Kidney tubule cell (primary cell): ENCODE data around the gene NOM1.

Experiments used
- DNase-seq: peaks from one replicate; pipeline ENCODE4 v3.0.0-alpha.2; 2018; ENCODE audit warnings: low spot score

Gene NOM1

DNA sequence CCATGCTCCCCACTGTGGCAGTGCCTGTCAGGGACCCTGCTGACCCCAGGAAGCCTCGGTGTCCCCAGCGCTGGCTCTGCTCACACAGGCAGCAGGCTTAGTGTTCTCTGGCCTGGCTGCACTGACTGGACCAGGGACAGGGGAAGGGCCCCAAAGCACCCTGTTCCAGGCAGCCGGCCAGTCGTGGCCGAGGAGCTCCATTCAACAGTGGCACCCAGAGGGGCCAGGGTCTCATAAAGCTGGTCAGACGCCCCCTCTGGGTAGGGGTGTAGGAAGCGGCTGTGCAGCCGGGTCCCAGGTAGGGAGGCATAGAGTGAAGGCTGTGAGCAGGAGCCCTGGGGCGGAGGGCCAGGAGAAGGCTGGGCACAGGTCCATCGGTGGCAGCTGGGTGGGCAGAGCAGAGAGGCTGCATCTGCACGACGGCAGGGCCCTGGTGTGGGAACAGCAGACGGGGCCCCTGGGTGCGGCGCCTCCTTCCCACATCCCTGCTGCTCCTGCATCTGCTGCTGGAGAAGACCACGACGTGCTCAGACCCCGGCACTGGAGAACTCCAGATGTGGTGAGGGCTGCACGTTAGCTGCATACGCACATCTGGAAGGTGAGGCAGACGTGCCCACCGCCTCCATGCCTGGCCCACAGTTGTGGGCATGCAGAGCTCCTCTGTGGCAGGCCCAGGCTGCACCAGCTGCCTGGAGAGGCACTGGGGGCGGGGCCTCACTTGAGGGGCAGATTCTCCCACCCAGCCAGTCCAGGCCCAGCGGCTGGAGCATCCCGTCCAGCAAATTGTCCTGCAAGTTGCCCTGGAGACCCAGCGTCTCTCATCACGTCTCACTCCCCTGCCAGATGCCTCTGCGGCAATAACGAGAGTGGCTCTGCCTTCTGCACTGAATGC lies 35.8 kb downstream of the NOM1 start:
- no peak for DNase-seq

DNA sequence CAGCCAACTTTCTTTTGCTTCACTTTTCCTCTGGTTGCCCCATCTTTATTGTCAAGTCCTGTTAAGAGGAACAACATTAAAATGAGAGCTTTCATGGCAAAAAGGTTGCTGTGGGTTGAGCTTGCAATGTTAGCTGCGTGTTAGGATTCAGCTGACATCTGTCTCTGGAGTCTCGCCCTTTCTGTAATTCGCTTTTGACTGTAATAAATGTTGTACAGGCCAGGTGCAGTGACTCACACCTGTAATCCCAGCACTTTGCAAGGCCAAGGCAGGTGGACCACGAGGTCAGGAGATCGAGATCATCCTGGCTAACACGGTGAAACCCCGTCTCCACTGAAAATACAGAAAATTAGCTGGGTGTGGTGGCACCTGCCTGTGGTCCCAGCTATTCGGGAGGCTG lies 36.9 kb downstream of the NOM1 start:
- DNase-seq: no peak

DNA sequence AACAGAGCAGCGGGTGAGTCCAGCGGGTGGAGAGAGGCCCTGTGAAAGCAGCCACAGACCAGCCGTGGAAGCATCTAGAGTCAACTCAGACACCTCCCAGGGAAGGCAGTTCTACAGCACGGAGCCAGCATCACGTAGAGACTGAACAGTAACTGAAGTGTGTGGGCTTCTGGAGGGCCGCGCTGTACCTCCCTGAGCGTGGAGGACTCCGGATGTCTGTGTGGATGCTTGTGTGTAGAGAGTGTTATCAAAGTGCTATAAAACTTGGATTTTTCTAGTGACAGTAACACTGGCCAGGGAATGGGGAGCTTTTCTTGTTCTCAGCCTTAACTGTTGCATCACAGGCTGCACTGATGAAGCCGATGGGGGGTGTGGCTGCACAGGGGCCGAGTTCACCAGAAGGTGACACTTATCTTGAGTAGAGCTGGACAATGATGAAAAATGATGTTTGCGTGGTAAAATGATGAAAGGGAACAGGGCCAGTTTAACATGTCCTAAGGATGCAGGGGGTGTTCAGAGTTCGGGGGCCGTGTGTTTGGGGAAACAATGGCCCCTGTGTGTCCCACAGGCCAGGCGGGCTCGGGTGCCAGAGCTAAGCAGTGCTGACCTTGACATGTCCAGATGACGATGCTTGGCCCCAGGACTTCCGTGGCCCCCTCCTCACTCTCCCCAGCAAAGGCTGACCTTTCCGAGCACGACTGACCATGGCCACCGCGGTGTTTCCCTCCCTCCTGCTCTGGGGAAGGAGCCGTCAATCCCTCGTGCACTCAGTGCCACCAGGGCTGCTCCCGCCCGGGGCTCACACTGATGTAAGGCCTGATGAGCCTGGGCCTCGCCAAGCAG lies 39.1 kb downstream of the NOM1 start:
- DNase-seq: no peak

DNA sequence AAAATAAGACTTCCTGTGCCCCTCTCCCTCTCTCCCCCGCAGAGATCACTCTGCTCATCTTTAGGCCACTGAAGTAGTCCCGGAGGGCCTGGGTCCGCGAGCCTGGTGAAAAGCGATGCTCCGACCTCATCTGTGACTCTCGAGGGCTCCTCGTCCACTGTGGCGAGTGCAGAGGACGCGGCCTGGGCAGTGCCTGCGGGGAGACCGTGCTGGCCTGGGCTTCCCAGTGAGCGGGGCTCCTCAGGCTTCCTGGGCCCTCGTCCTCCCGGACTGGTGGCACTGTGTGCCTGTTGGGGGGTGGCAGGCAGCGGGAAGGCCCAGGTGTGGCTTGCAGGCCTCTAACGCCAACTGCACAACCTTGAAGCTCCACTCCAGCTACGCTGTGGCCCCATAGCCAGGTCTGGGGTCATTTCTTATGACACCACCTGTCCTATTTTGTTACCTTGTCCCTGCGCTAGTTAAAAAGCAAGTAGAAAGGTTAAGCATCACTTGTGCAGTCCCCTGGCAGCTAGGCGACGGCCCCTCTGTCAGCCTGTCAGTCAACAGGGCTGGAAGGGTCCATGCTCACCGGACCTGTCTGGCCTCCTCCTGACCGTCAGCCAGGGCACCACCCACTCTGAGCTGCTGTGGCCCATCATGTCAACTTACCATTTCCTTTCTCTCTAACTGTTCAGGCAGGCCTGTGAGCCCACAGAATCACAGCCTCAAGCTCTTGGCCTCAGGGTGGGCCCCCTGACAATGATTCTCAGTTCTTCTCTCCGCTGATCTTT lies 40.4 kb downstream of the NOM1 start:
- DNase-seq: no peak

DNA sequence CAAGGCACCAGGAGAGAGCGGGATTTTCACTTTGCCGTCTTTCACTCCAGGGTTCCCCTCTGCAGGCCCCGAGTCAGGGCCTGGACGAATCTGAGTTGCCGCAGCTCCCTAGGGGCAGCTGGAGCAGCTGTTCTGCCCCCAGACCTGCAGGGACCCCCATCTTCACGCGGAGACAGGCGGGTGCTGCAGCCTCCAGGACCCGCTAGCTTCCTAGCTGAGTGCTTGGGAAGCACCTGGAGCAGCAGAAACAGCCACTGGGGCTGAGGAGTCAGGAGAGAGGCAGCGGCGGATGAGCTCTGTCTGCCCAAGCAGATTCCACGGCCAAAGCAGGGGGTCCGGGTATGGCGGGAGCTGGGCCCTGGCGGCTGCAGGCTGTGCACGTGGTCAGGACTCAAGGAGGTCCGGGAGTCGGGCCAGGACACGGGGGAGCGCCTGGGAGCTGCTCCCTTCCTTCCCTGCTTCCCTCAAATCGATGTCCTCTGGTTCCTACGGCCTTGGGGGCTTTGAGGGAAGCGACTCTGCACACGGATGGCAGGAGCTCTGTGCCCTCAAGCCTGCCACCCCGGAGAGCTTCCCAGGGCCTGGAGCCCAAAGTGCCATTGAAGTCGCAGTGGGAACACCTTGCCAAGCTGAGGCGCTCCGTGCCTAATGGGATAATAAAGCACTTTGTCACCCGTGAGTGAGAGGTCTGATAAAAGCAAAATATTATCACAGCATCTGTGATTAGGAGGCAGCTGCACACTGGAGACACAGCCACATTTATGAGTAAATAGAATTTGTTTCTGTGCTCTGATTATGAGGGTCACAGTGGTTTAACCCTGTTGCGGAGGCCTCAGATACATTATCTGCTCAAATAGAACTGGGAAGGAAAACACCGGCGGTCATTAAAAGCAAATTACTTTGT lies 43.8 kb downstream of the NOM1 start:
- DNase-seq: no peak

DNA sequence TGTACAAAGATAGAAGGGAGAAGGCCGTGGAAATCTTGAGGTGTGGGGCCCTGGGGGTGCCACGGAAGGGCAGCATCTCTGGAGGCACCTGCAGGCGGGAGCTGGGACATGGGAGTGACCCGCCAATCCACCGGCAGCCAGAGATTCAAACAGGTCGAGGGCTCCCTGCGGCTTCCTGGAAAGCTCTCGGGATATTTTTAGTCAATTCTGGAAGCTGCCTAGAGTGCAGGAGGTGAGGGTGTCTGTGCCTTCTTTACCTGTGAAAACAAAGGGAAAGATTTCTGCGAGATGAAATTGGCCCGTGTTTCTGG lies 44.4 kb downstream of the NOM1 start:
- DNase-seq: no peak

DNA sequence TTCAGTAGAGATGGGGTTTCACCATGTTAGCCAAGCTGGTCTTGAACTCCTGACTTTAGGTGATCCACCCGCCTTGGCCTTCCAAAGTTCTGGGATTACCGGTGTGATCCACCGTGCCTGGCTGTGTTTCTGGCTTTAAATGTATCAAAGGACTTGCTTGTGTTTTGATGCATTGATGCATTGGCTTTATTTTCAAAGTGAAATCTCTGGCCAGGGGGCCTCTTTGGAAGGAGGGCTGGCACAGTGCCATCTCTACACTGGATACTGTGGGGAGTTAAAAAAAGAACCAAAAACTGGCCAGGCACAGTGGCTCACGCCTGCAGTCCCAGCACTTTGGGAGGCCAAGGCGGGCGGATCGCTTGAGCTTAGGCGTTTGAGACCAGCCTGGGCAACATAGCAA lies 44.9 kb downstream of the NOM1 start:
- DNase-seq: no peak

DNA sequence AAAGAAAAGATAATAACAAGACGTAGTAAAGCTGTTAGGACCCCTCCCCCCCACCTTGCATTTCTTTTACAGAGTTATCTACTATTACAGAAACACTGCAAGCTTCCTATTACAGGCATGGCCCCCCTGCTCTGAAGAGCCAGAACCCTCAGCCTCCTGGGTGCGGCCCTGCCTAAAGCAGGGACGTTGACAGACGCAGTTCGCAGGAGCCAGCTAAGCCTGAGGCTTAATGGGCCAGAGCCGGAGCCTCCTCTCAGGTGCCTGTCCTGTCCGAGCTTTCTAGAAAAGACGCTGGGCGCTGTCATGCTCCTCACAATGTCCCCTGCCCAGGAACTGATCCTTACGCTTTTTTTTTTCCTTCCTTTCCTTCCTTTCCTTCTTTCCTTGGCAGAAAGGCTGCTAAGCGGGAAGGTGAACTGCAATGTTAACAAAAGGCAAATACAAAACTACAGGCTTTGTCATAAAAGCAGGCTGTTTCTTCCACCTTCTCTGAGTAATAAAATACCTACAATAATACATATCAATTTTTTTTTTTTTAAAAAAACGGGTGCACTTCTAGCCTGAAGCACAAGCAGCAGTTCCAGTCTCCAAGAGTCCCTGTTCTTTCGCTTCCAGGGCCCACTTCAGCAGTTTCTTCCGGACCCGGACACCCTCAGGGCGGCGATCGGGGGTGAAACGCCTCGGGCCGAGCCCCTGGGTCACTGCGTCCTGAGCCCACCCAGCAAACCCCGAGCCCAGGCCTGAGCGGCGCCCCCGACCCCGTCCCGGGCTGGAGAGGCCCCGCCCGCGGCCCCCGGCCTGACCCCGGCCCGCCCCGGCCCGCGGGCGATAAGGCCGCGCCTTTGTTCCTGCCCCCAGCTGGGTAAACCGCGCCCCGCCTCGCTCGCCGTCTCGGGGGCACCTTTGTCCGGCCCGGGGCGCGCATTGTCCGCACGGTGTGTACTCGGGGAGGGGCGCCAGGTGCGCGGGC lies 49.8 kb downstream of the NOM1 start:
- no peak for DNase-seq

DNA sequence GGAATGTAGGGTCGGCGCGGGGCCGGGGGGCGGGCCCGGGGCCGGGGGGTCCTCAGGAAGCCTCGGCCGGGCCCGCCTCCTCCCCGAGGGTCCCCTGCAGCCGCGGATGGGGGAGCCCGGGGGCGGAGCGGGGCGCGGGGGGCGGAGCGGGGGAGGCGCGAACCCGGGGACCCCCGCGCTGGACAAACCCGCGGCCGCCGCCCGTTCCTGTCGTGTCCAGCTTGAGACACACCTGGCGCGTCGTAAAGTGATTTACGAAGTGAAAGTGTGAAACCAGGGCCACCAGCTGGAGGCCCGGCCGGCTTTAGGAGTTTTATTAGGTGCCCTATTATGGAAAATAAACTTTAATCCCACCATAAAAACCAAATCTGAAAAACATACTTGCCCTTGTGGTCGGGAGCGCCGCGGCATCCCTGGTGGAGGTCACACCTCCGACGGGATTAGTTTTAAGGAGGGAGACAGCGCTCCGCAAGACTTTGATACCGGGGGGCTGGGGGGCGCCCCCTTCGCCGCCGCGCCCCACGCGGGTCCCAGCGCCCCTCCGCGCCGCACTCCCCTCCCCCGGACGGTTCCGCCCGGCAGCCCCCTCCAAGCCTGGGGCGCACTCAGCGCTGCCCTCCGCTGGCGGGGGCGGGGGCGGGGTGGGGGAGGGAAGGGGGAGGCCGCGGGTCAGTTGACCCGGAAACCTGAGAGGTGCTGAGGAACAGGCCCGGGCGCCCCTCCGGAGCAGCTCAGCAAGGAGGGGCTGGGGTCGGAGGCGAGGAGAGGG lies 50.6 kb downstream of the NOM1 start:
- DNase-seq: no peak

DNA sequence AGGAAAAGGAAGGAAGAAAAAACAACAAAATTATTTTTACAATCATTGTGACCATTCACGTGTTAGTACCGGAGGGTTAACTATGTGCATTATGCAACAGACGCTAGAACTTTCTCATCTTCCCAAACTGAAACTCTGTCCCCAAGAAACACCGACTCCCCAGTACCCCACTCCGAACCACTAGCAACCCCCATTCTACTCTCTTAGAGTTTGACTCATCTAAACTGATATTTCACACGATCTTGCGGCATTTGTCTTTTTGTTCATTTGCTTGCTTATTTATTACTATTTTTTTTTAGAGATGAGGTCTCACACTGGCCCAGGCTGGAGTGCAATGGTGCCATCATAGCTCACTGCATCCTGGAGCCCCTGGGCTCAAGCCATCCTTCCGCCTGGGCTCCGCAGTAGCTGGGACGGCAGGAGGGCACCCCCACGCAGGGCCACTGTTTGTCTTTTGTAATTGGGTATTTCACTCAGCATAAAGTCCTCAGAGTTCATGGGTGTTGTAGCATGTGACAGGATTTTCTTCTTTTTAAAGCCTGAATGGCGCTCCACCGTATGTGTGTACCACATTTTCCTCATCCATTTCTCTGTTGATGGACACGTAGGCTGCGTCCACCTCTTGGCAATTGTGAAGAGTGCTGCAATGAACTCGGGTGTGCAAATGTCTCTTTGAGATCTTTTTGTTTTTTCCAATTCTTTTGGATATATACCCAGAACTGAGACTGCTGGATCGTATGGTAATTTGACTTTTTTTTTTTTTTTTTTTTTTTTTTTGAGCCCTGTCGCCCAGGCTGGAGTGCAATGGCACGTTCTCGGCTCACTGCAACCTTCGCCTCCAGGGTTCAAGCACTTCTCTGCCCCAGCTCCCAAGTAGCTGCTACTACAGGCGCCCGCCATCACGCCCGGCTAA lies 51.5 kb downstream of the NOM1 start:
- DNase-seq: no peak

DNA sequence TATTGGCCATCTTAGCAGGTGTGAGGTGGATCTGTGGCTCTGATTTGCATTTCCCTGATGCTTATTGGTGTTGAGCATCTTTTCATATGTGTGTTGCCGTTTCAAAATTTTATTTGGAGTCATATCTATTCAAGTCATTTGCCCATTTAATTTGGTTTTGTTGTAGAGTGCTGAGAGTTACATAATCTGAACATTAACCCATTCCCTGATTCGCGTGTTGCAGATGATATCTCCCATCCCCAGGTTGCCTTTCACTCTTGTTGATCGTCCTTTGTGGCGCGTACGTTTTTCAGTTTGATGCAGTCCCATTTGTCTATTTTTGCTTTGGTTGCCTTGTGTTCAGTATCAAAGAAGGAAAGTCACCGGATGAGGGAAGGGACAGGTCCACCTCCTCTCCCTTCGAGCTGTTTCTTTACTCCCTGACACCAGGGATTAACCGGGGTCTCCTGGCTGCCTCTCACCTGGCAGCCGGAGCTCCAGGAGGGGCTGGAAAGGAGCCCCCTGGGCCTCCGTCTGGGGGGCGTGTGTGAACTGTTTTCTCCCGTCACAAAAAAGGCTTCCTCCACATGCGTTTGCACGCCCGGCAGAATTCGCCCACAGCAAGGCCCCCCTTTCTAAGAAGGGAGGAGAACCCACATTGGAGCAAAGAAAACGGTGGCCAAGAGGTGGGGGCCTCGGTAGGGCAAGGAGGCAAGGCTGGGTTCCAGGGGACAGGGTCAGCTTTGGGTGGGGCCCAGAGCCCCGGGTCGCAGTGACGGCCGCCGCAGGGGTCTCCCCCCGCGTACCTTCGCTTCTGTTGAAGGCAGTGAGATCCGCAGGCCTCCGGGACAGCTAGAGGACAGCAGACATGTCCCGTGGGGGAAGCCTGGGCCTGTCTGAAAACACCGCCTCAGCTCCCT lies 52.7 kb downstream of the NOM1 start:
- no peak for DNase-seq

DNA sequence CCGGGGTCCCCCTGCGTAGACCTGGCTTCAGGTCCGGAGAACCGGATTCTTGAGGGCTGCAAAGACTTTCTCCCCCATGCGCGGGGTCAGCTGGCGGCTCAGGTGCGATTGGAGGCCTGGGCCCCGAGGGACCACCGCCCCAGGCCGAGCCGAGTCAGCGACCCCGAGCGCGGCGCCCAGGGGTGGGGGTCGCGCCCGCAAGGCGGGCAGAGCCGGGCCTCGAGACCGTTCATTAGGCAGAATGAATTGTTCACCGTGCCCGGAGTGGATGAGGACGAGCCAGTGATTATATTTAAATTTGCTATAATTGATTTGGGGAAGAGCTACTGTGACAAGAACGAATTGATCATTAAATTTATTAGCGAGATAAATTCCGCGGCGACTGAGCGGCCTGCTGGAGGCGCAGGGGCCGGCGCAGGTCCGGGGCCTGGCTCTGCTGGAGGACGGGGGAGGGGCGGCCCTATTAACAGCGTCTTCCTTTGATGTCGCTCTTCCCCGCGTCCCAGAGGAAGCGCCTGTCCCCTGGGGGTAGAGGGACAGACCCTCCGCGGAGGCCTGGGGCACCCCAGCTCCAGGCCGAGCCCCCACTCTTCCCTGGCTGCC lies 53.4 kb downstream of the NOM1 start:
- DNase-seq: no peak

DNA sequence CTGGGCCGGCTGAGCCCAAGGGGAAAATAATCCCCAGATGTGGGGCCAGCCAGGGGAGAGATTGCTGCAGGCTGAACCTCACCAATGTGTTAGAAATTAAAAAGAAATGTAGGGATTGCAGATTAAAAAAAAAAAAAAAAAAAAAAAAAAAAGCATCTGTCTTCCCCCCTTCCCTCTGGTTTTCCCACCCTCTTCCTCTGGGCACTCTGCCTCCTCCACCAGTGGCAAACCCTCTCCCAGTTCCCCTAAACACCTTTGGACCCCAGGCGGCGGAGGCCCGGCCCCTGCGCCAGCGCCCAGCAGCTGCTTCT lies 53.9 kb downstream of the NOM1 start:
- no peak for DNase-seq

DNA sequence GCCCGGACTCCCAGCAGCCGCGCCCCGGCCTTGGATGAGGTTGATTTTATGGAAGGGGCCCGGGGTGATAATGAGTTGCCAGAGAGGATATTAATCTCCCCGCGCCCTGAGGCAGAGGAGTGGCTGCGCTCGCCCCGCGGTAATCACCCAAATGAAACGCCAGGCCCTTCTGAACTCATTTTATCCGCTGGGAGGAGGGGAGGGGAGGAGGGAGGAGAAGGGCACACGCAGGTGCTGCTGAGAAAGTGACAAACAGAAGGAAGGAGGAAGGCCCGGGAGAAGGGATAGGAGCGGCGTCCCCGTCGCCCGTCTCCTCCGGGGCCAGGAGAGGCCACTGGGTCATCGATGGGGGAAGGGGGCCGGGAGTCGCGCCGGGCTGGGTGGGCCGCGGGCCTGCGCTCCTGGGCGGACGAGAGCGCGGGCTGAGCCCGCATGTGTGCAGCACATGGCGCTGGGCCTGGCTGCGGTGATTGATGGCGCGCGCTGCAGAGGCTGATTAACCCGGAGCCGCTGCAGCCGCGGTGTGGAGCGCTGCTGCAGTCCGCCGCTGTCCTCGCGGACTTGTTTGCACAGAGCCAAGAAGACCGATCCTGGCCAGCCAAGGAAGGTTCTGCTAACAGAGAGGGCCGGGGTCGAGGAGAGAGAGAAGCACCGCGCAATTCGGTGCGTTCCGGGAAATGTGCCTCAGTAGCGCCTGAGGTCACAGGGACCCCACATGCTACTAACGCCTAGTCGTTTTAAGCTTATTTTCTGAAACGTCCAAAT lies 54.4 kb downstream of the NOM1 start:
- no peak for DNase-seq

DNA sequence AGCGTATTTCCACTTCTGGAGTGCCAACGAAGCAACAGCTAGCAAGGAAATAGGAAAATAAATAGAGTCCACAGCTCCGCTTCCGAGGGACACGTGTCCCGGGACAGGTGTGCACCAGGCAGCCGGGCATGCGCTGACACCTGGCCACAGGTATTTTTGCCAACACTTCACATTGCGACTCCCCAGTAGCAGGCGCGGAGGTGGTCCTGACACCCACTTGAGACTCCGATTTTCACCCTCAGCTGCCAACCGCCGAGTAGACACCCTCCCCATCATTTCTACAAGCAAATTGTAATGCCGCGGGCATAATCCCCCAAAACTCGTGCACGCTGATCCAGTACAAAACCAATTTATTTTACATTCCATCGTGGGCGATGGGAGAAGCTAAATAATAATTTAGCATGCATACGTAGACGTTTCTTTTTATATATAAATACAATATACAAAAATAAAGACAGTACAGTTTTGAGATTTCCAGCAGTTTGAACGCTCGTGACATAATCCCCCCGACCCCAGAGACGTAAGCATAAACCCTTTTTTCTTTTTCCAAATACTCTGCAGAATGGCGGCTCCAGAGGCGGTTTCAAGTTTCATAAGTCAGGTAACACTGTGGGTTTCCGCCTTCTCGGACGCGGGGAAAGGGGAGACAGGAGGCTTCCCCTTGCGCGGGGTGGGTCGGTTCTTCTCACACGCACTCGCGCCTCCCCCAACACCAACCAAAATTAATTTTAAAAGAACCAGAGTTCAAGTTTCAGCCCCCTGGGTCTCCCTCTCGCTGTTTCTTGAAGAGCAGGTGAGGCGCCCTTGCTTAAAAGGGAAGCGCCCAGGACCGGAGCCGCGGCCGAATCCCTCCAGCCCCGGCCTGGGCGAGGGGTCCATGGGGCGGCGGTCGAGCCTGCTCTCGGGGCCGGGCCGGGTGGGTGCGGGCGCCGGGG lies 55.3 kb downstream of the NOM1 start:
- DNase-seq: no peak
